Upper lobe of right lung (tissue), 1 donor: ENCODE data around the gene CRYBB3. TPM values are rescaled to one million over a fixed set of nuclear protein-coding genes. Genes with fewer than 3 reads are reported as not detected.

ENCODE experiments used
- ATAC-seq: fragments of 200-7000 bp; cut with Tn5 transposase; one replicate; pipeline ENCODE4 v1.9.1; 2020; ENCODE audit warnings: mild to moderate bottlenecking, moderate library complexity
- DNase-seq: peaks from one replicate; pipeline ENCODE4 v3.0.0-alpha.2; 2020
- H3K27ac ChIP-seq: fragments of 200-600 bp; one replicate; pipeline ENCODE4 v1.8.0; 2022
- H3K27me3 ChIP-seq: fragments of 200-600 bp; one replicate; pipeline ENCODE4 v1.8.0; 2022; ENCODE audit warnings: mild to moderate bottlenecking
- H3K36me3 ChIP-seq: fragments of 200-600 bp; one replicate; pipeline ENCODE4 v1.8.0; 2022
- H3K4me1 ChIP-seq: fragments of 200-600 bp; one replicate; pipeline ENCODE4 v1.8.0; 2022
- H3K4me3 ChIP-seq: fragments of 200-600 bp; one replicate; pipeline ENCODE4 v1.8.0; 2022; ENCODE audit warnings: mild to moderate bottlenecking
- H3K9me3 ChIP-seq: fragments of 200-600 bp; one replicate; pipeline ENCODE4 v1.8.0; 2022
- CTCF ChIP-seq: fragments of 200-600 bp; IDR thresholded peaks from one replicate; pipeline ENCODE4 v1.8.0; 2022; ENCODE audit warnings: antibody characterized with exemption
- intact Hi-C: fragments of 100-400 bp; cut with DNase I; formaldehyde crosslinking; loops from one replicate; pipeline ENCODE4 v1.11.0; 2022
- total RNA-seq: library from RNA; stranded (reverse); fragmentation: NEBNext Ultra II Directional; extraction: Animal tissue kit (Norgen Biotek cat#: 25700); gene quantifications from one replicate; pipeline ENCODE4 v1.2.1, GENCODE V29; 2021
- donor health status: DM: no; HTN: yes; CAD: no; lungs with severe emphysema.

CRYBB3 gene
- total RNA-seq, 1 donor from 2014 or later, result 0.72 TPM

GRCh38 chr22:25186140-25186539 is 13.5 kb upstream of the CRYBB3 start:
- H3K4me1 ChIP-seq, result peaks cover 6% of the 10 kb centered on the region
- no peak overlapping the region for H3K27ac ChIP-seq
- DNase-seq (no peak), ATAC-seq (no peak)
- no peaks in the 10 kb centered on the region for H3K9me3 ChIP-seq
- peaks cover 37% of the 10 kb centered on the region for H3K36me3 ChIP-seq
- no peak overlapping the region for H3K4me3 ChIP-seq
- TF ChIP-seq CTCF, result no peak
- no peaks in the 10 kb centered on the region for H3K27me3 ChIP-seq
- intact Hi-C loops, result no loop called here

- intact Hi-C loops, result no loop called here
- Histone ChIP-seq H3K27ac (no peak overlapping the region), H3K36me3 (peaks cover 47% of the 10 kb centered on the region), H3K4me3 (no peak overlapping the region), H3K9me3 (no peaks in the 10 kb centered on the region), H3K4me1 (peaks cover 3% of the 10 kb centered on the region), H3K27me3 (no peaks in the 10 kb centered on the region)
- no peak for DNase-seq
- ATAC-seq, result no peak
- no peak for TF ChIP-seq CTCF
Measured at GRCh38 chr22:25187469-25187868, 12.2 kb upstream of the CRYBB3 start.

GRCh38 chr22:25192406-25192805 is 7.3 kb upstream of the CRYBB3 start:
- intact Hi-C loops, result no loop called here
- Histone ChIP-seq H3K4me1 (no peaks in the 10 kb centered on the region), H3K36me3 (peaks cover 40% of the 10 kb centered on the region), H3K9me3 (no peaks in the 10 kb centered on the region), H3K4me3 (no peak overlapping the region), H3K27me3 (no peaks in the 10 kb centered on the region), H3K27ac (no peak overlapping the region)
- ATAC-seq (no peak), DNase-seq (no peak)
- TF ChIP-seq CTCF, result no peak

DNA sequence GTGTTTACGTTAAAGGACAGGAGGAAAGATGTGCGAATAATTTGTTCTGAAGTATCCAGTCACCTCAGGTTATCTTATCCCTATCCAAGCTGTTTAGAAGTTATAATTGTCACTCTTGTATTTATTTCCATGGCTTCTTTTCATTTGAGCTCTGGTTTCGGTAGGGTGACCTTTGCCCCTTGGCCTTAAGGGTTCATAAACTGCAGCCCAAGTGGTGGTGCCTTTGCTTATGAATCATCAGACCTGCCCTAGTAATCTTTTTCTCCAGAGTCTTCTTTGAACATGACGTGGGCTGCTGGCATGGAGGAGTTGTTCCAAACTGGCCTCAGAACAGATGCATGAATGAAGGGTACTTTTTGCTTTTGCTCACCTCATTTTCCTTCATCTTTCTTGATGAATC is 6.5 kb upstream of the CRYBB3 start:
- peaks cover 40% of the 10 kb centered on the region for H3K36me3 ChIP-seq

DNA sequence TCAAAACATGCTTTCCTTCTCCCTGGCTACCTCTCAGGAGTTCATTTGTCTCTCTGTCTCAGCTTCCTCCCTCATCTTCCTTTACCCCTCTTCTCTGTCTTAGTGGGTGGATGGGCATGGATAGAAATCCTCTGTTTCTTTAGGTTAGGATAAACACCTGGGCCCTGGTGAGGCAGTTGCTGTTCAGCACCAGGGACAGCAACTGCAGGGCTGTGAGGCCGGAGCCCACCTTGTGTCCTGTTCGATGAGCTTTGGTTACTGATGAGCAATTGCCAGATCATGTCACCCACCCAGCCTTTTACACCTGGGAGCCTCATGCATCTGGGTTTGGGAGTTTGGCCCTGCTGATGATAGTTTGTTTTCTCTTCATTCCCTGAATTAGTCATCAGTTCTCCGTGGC is 6.1 kb upstream of the CRYBB3 start:
- Histone ChIP-seq H3K9me3 (no peaks in the 10 kb centered on the region), H3K27me3 (no peaks in the 10 kb centered on the region), H3K36me3 (peaks cover 40% of the 10 kb centered on the region), H3K4me3 (no peak overlapping the region), H3K27ac (no peak overlapping the region), H3K4me1 (no peaks in the 10 kb centered on the region)
- ATAC-seq, result no peak
- DNase-seq, result peak; percentile 33
- intact Hi-C loops, result no loop called here
- TF ChIP-seq CTCF, result no peak

More for the DNA sequence above, 6.5 kb upstream of the CRYBB3 start:
- Histone ChIP-seq H3K27me3 (no peaks in the 10 kb centered on the region), H3K9me3 (no peaks in the 10 kb centered on the region), H3K4me3 (no peak overlapping the region), H3K4me1 (no peaks in the 10 kb centered on the region), H3K27ac (no peak overlapping the region)
- intact Hi-C loops, result no loop called here
- ATAC-seq (no peak), DNase-seq (no peak)
- TF ChIP-seq CTCF, result no peak

- no peak for ATAC-seq
- intact Hi-C loops, result no loop called here
- H3K9me3 ChIP-seq, result no peaks in the 10 kb centered on the region
- H3K27me3 ChIP-seq, result no peaks in the 10 kb centered on the region
- TF ChIP-seq CTCF, result no peak
- H3K36me3 ChIP-seq, result peaks cover 26% of the 10 kb centered on the region
- H3K27ac ChIP-seq, result no peak overlapping the region
- DNase-seq, result no peak
- H3K4me1 ChIP-seq, result no peaks in the 10 kb centered on the region
- no peak overlapping the region for H3K4me3 ChIP-seq
Measured at GRCh38 chr22:25196326-25196725, 3.3 kb upstream of the CRYBB3 start.
